HG03060 (cell line): ENCODE measurements around the gene SAMD8.

Experiments
- ATAC-seq: cut with Tn5 transposase; IDR thresholded peaks from one replicate; pipeline ENCODE4 v1.9.1; 2021; ENCODE audit warnings: low read depth, moderate number of reproducible peaks; ENCODE audit not compliant: unreplicated experiment

Gene SAMD8

GRCh38 chr10:75084834-75085384 is 26.5 kb upstream of the SAMD8 start:
- ATAC-seq = no peak

DNA sequence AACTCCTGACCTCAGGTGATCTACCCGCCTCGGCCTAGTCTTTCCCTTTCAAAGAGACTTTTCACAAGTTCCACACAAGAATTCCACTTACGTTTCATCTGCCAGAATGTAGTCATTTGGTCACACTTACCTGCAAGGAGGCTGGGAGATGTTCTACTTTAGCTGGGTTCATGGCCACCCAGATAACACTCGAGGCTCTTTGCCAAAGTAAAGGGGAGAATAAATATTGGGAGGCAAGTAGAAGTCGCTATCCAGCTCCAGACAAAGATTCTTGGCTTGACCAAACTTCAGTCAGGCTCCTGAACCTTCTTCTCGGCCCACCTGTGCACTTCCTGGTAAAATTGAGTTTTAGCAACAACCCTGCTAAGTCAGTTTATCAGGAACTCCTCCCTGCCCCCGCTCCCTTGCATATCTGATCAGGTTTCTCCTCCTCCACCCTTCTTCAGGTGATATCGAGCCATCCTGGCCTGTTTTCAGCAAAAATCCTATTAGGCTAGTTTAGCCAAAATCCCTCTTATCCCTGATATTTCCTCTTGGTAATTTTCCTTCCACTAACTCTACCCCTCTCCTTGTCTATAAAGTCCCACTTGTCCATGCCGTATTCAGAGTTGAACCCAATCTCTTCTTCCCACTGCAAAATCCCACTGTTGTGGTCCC is 25.1 kb upstream of the SAMD8 start:
- ATAC-seq = no peak

GRCh38 chr10:75088640-75089039 is 22.8 kb upstream of the SAMD8 start:
- ATAC-seq = no peak

- no peak for ATAC-seq
Observed at GRCh38 chr10:75089634-75090033, 21.8 kb upstream of the SAMD8 start.

GRCh38 chr10:75091146-75091545 is 20.3 kb upstream of the SAMD8 start:
- ATAC-seq = no peak

GRCh38 chr10:75094465-75094864 is 17.0 kb upstream of the SAMD8 start:
- no peak for ATAC-seq

- ATAC-seq = no peak
Observed at GRCh38 chr10:75095631-75096030, 15.8 kb upstream of the SAMD8 start.

- no peak for ATAC-seq
Observed at GRCh38 chr10:75096749-75097148, 14.7 kb upstream of the SAMD8 start.

DNA sequence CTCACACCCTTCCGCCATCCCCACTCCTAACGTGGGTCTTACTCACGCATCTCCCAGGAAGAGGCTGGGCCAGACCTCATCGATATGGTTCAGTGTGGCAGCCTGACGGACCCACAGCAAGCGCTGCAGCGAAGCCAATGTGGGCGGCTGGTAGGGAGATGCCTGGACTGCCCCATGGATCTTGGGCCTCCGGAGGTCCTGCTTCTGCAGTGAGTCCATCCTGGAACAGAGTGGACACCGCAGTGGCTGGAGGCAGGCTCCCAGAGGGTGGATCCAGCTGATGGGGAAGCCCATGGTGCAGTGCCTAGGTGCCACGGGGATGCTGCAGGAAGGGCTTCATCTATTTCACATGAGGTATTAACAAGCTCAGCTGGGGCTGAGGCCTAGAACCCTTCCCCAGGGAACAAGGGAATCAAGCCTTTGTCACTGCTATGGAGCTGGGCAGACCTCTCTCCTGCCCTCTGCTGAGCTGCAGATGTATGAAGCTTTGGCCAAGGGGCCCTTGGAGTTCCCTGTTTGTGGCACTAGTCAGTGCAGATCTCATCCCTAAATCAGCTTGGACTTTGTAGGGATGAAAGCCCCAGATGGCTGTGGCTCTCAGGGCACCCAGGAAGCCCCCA is 13.7 kb upstream of the SAMD8 start:
- no peak for ATAC-seq

- no peak for ATAC-seq
Observed at GRCh38 chr10:75098902-75099673, 12.4 kb upstream of the SAMD8 start.

DNA sequence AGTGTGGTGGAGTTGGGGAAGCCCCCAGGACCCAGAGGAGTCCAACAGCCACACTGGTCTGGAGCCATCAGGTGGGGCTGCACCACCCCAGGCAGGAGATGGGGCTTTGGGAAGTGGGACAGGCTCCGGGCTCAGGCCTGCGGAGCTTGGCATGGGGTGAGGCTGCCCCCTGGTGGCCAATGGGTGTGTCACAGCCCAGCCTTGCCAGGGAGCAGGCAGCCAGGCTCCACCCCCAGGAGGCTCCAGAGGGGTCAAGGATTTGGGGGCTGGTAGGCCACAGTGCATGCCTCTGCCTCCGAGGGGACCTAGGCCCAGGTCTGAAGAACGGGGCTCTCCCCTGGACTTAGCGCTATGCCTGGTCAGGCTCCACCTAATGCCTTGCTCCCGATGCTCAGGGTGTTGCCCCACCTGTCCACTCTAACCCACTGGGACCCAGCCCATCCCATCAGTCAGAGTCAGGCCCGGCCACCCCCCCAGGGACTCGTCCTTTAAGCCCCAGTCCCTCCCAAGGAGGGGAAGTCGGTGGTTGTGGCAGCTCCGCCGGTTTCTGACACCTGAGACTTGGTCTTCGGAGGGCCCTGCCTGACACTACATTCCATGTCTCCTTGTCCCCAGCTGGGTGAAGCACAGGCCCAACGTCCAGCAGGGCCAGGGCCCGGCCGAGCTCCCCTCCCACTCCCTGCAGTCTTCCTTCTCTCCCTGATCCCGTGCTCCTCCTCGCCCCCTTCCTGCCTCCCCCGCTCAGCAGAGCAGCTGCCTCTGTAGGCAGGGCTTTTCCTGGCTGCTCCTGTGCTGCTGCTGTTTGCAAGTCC is 11.3 kb upstream of the SAMD8 start:
- no peak for ATAC-seq

DNA sequence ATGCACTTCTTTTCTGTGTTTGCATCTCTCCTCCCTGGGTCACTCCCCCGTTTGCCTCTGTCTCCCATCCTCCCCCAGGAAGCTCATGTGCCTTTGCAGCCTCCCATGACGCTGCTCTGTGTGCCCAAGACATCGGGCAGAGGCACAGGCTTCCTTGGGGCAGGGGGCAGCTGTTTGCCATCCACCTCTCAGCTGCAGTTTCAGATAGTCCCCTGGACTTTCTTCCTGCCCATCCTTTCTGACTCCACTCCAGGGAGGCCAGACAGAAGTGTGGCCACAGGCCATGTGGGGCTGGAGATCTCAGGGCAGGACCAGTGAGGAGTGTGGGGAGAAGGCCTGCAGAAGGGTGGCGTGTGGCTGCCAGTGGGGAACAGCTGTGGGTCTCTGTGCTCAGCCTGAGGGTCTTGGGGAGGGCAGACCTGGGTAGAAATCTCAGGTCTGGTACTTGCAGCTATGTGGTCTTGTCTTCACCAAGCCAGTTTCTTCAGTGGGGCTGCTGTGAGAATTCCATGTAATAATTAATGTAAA is 10.6 kb upstream of the SAMD8 start:
- no peak for ATAC-seq

- ATAC-seq = no peak
Observed at GRCh38 chr10:75101416-75102251, 9.8 kb upstream of the SAMD8 start.

GRCh38 chr10:75102830-75103673 is 8.4 kb upstream of the SAMD8 start:
- ATAC-seq = no peak

DNA sequence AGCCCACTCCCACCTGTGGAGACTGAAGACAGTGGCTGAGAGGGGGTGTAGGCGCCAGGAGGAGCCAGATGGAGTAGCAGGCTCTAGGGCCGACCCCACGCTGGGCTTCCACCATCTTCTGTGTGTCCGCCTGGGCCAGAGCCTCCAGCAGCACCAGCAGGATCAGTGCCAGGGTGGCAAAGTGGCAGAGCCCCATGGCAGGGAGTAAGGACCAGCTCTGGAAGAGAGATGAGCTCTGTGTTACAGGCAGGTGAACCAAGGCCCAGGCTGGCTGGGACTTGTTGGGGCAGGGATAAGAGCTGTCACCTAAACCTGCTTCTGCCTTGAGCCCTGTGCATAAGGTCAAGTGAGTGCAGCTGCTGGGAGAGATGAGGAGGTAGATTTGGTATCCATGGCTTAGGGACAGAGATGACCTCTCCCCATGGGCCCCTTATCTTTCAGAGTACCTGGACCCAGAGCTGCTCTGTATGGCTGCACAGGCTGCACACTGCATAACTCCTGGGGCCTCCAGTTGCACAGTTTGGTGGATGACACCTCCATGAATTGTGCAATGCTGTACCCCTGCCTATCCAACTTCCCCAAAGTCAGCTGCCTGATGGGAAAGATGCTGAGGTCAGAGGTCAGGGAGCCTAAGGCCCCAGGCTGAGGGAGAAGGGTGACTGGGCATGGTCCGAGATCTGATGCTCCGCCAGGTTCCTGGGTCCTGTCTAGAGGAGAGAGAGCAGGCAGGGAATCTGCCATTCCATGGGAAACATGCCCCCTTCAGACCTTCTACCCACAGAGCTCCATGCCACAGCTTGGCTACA is 7.4 kb upstream of the SAMD8 start:
- ATAC-seq = no peak

DNA sequence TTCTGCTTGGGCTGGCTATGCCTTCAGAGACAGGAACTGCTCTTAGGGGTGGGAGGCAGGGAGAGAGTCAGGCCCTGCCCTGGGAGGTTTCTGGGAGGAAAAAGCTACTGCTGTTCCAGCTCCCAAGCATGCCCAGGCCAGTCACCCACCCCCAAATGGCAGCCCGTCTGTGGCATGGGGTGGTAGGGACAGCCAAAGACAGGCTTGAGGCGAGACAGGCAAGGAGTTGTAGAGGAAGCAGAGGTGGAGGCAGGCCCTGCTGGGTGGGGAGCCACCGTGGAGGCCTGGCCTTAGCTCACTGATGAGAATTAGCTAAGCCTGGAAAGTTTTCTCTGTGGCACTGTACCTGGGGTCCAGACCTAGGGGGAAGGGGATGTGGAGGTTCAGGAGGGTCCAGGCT is 6.6 kb upstream of the SAMD8 start:
- ATAC-seq = no peak

- ATAC-seq = no peak
Observed at GRCh38 chr10:75105576-75106197, 5.8 kb upstream of the SAMD8 start.
